Muscle layer of colon (tissue), 2 donors: ENCODE measurements around the gene REEP3.
"Not testable (repeated sequence)": the region's sequence is repeated elsewhere in the genome, so short reads cannot be mapped to it uniquely, and the experiment has no call there.

Experiments
- H3K27ac ChIP-seq: one replicate; pipeline ENCODE4 v1.7.0; 2013; ENCODE audit warnings: low read depth, mild to moderate bottlenecking, low read length, moderate library complexity
- H3K27me3 ChIP-seq, 2 donors: one replicate each; pipeline ENCODE4 v1.7.0; 2013; ENCODE audit warnings: low read length in 2 of 2, mild to moderate bottlenecking in 2 of 2; ENCODE audit not compliant: insufficient read depth in 2 of 2, control insufficient read depth in 1 of 2
- H3K36me3 ChIP-seq: one replicate; pipeline ENCODE4 v1.7.0; 2013; ENCODE audit warnings: mild to moderate bottlenecking, low read length; ENCODE audit not compliant: insufficient read depth
- H3K4me1 ChIP-seq: one replicate; pipeline ENCODE4 v1.7.0; 2013; ENCODE audit warnings: mild to moderate bottlenecking, low read length; ENCODE audit not compliant: insufficient read depth
- H3K4me3 ChIP-seq, 2 donors: one replicate each; pipeline ENCODE4 v1.7.0; 2013; ENCODE audit warnings: low read length in 2 of 2, low read depth in 1 of 2, mild to moderate bottlenecking in 1 of 2, moderate library complexity in 1 of 2
- H3K9ac ChIP-seq: one replicate; pipeline ENCODE4 v1.7.0; 2013; ENCODE audit warnings: low read length
- H3K9me3 ChIP-seq: one replicate; pipeline ENCODE4 v1.7.0; 2013; ENCODE audit warnings: mild to moderate bottlenecking, low read length
- donor health status: abdominal sarcoma.
- donor health status: Adenocarcinoma of cecum.

REEP3 gene

GRCh38 chr10:63520500-63521415 is at the start of gene REEP3:
Gene REEP3 (plus strand): TSS chr10:63521401. CDS start chr10:63521546, 145 bp downstream.
- peak within 1 kb of the TSS; percentile 67 to 91 for H3K4me3 ChIP-seq
- no peaks in the 10 kb centered on the region for H3K9me3 ChIP-seq
- peak within 1 kb of the TSS; percentile 96 for H3K9ac ChIP-seq
- peak within 1 kb of the TSS; percentile 74 for H3K27ac ChIP-seq
- peaks cover 44% of the 10 kb centered on the region for H3K4me1 ChIP-seq
- H3K36me3 ChIP-seq, result no peaks in the 10 kb centered on the region
- H3K27me3 ChIP-seq, result no peaks in the 10 kb centered on the region

- no peak overlapping the region for H3K4me3 ChIP-seq
- no peaks in the 10 kb centered on the region for H3K27me3 ChIP-seq
- H3K9ac ChIP-seq, result no peak overlapping the region
- no peaks in the 10 kb centered on the region for H3K9me3 ChIP-seq
- H3K36me3 ChIP-seq, result no peaks in the 10 kb centered on the region
- peaks cover 4% of the 10 kb centered on the region for H3K4me1 ChIP-seq
- H3K27ac ChIP-seq, result no peak overlapping the region
These were observed 46.7 kb upstream of the REEP3 start for GRCh38 chr10:63474488-63474887.

DNA sequence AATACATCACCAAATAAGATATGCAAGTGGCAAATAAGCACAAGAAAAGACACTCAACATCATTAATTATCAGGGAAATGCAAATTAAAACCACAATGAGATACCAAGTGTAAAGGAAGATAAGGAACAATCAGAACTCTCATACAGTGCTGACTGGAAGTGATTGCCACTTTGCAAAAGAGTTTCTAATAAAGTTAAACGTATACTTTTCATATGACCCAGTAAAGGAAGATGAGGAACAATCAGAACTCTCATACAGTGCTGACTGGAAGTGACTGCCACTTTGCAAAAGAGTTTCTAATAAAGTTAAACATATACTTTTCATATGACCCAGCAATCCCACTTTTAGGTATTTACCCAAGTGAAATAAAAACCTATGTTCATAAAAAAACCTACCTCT is 43.3 kb upstream of the REEP3 start:
- H3K9ac ChIP-seq, result no peak overlapping the region
- H3K9me3 ChIP-seq, result no peaks in the 10 kb centered on the region
- no peaks in the 10 kb centered on the region for H3K36me3 ChIP-seq
- H3K4me3 ChIP-seq, result no peak overlapping the region
- no peaks in the 10 kb centered on the region for H3K27me3 ChIP-seq
- H3K4me1 ChIP-seq, result peaks cover 7% of the 10 kb centered on the region
- H3K27ac ChIP-seq, result no peak overlapping the region

GRCh38 chr10:63478564-63478963 is 42.6 kb upstream of the REEP3 start:
- H3K27ac ChIP-seq, result no peak overlapping the region
- H3K9ac ChIP-seq, result no peak overlapping the region
- peaks cover 7% of the 10 kb centered on the region for H3K4me1 ChIP-seq
- H3K27me3 ChIP-seq, result no peaks in the 10 kb centered on the region
- no peak overlapping the region for H3K4me3 ChIP-seq
- H3K36me3 ChIP-seq, result no peaks in the 10 kb centered on the region
- H3K9me3 ChIP-seq, result no peaks in the 10 kb centered on the region

- Histone ChIP-seq H3K4me3 (no peak overlapping the region), H3K27me3 (no peaks in the 10 kb centered on the region), H3K9ac (no peak overlapping the region), H3K36me3 (no peaks in the 10 kb centered on the region), H3K4me1 (peaks cover 7% of the 10 kb centered on the region), H3K9me3 (no peaks in the 10 kb centered on the region), H3K27ac (no peak overlapping the region)
These were observed 41.0 kb upstream of the REEP3 start for GRCh38 chr10:63480237-63480636.

GRCh38 chr10:63481815-63482421 is 39.3 kb upstream of the REEP3 start:
- H3K4me1 ChIP-seq, result peaks cover 7% of the 10 kb centered on the region
- no peaks in the 10 kb centered on the region for H3K9me3 ChIP-seq
- no peaks in the 10 kb centered on the region for H3K36me3 ChIP-seq
- no peaks in the 10 kb centered on the region for H3K27me3 ChIP-seq
- no peak overlapping the region for H3K27ac ChIP-seq
- no peak overlapping the region for H3K9ac ChIP-seq
- H3K4me3 ChIP-seq, result no peak overlapping the region

DNA sequence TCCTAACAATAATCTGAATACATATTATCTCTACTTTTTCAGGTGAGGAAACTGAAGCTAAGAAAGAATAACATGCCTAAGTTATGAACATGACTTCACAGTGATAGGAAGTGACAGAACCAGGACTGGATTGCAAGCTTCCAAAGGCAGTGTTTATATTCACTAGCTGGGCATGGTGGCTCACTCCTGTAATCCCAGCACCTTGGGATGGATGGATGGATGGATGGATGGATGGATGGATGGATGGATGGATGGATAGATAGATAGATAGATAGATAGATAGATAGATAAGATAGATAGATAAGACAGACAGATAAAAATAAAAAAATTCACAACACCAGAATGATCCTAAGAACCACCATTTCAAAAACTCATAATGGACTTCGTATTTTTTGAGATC is 37.2 kb upstream of the REEP3 start:
- no peak overlapping the region for H3K9ac ChIP-seq
- no peaks in the 10 kb centered on the region for H3K36me3 ChIP-seq
- no peaks in the 10 kb centered on the region for H3K27me3 ChIP-seq
- H3K4me3 ChIP-seq, result no peak overlapping the region
- H3K4me1 ChIP-seq, result peaks cover 11% of the 10 kb centered on the region
- H3K9me3 ChIP-seq, result no peaks in the 10 kb centered on the region
- no peak overlapping the region for H3K27ac ChIP-seq

- no peak overlapping the region for H3K9ac ChIP-seq
- peaks cover 9% of the 10 kb centered on the region for H3K4me1 ChIP-seq
- H3K9me3 ChIP-seq, result no peaks in the 10 kb centered on the region
- no peak overlapping the region for H3K4me3 ChIP-seq
- no peak overlapping the region for H3K27ac ChIP-seq
- no peaks in the 10 kb centered on the region for H3K27me3 ChIP-seq
- H3K36me3 ChIP-seq, result no peaks in the 10 kb centered on the region
These were observed 33.2 kb upstream of the REEP3 start for GRCh38 chr10:63487990-63488389.

- H3K36me3 ChIP-seq, result no peaks in the 10 kb centered on the region
- no peak overlapping the region for H3K9ac ChIP-seq
- no peak overlapping the region for H3K27ac ChIP-seq
- H3K27me3 ChIP-seq, result no peaks in the 10 kb centered on the region
- H3K4me3 ChIP-seq, result no peak overlapping the region
- H3K9me3 ChIP-seq, result no peaks in the 10 kb centered on the region
- H3K4me1 ChIP-seq, result peaks cover 9% of the 10 kb centered on the region
These were observed 31.4 kb upstream of the REEP3 start for GRCh38 chr10:63489838-63490237.

- Histone ChIP-seq H3K9me3 (no peaks in the 10 kb centered on the region), H3K4me3 (no peak overlapping the region), H3K9ac (no peak overlapping the region), H3K4me1 (peaks cover 9% of the 10 kb centered on the region), H3K36me3 (no peaks in the 10 kb centered on the region), H3K27me3 (no peaks in the 10 kb centered on the region), H3K27ac (no peak overlapping the region)
These were observed 29.4 kb upstream of the REEP3 start for GRCh38 chr10:63491588-63492316.

DNA sequence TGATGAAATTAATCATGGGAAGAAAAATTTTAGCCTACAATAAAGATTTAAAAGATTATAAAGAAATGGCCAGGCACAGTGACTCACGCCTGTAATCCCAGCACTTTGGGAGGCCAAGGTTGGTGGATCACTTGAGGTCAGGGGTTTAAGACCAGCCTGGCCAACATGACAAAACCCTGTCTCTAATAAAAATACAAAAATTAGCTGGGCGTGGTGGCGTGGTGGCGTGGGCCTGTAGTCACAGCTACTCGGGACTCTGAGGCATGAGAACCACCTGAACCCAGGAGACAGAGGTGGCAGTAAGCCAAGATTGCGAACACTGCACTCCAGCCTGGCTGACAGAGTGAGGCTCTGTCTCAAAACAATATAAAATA is 28.9 kb upstream of the REEP3 start:
- H3K9ac ChIP-seq, H3K9me3 ChIP-seq, H3K27me3 ChIP-seq, H3K4me3 ChIP-seq, H3K36me3 ChIP-seq, H3K27ac ChIP-seq: not testable (repeated sequence)
- H3K4me1 ChIP-seq, result peaks cover 12% of the 10 kb centered on the region
